Caco-2 (cell line): ENCODE data around the gene IMPDH2. TPM values are rescaled to one million over a fixed set of nuclear protein-coding genes. Genes with fewer than 3 reads are reported as not detected.

Experiments
- BruUV-seq: library from RNA; stranded (reverse); fragments of 400-500 nt; replicated peaks from 2 replicates; lab custom pipeline; 2021; lab: Mats Ljungman, UMichigan
- CTCF ChIA-PET: fragments of 300-600 bp; sonication (Branson Sonifier 250); formaldehyde crosslinking; loops from one replicate; lab custom pipeline; 2022; ENCODE audit warnings: antibody characterized with exemption; lab: Charles Lee
- POLR2A ChIA-PET: fragments of 300-600 bp; sonication (Branson Sonifier 250); formaldehyde crosslinking; loops from one replicate; lab custom pipeline; 2022; ENCODE audit warnings: antibody characterized with exemption; lab: Charles Lee
- DNase-seq, 2 experiments: peaks; one replicate each; pipeline versions ENCODE4 v3.0.0 to v3.0.0-alpha.2; 2020 to 2022
- H3K27me3 ChIP-seq: replicated peaks from 2 replicates; pipeline ENCODE4 v1.6.0; 2011; ENCODE audit warnings: low read length; ENCODE audit not compliant: control insufficient read depth, insufficient read depth
- H3K36me3 ChIP-seq: 2 replicates; pipeline ENCODE4 v1.5.1; 2011; ENCODE audit warnings: low read length; ENCODE audit not compliant: control insufficient read depth, insufficient read depth
- H3K4me1 ChIP-seq: fragments of 250-450 bp; sonication (Bioruptor Pico); 2 replicates; pipeline ENCODE4 v1.5.1; 2020; ENCODE audit warnings: mild to moderate bottlenecking
- H3K4me3 ChIP-seq: 2 replicates; pipeline ENCODE4 v1.5.1; 2011; ENCODE audit warnings: low read depth, mild to moderate bottlenecking, control low read depth, low read length
- H3K9me3 ChIP-seq: fragments of 250-450 bp; sonication (Bioruptor Pico); 2 replicates; pipeline ENCODE4 v1.5.1; 2020; ENCODE audit warnings: mild to moderate bottlenecking, moderate library complexity
- H3K27ac Mint-ChIP-seq: one replicate; pipeline ENCODE4 v1.8.0; 2022; ENCODE audit warnings: mixed read lengths; ENCODE audit not compliant: unreplicated experiment
- H3K27me3 Mint-ChIP-seq: one replicate; pipeline ENCODE4 v1.8.0; 2022; ENCODE audit warnings: mixed read lengths; ENCODE audit not compliant: insufficient read depth, unreplicated experiment
- H3K36me3 Mint-ChIP-seq: one replicate; pipeline ENCODE4 v1.8.0; 2022; ENCODE audit warnings: mild to moderate bottlenecking, mixed read lengths; ENCODE audit not compliant: insufficient read depth, unreplicated experiment
- H3K4me1 Mint-ChIP-seq: one replicate; pipeline ENCODE4 v1.8.0; 2022; ENCODE audit warnings: low read depth, mixed read lengths; ENCODE audit not compliant: unreplicated experiment
- H3K4me3 Mint-ChIP-seq: one replicate; pipeline ENCODE4 v1.8.0; 2022; ENCODE audit warnings: mild to moderate bottlenecking, moderate library complexity, mixed read lengths; ENCODE audit not compliant: unreplicated experiment
- H3K9me3 Mint-ChIP-seq: one replicate; pipeline ENCODE4 v1.8.0; 2022; ENCODE audit warnings: mixed read lengths; ENCODE audit not compliant: unreplicated experiment
- CTCF ChIP-seq, 2 experiments: fragments of 200-600 bp in 1 of 2; IDR thresholded peaks; 1 replicate in 1 of 2; 2 replicates in 1 of 2; pipeline versions ENCODE4 v1.5.1 to v1.8.0; 2011 to 2022; ENCODE audit warnings: antibody characterized with exemption in 1 of 2, control low read depth in 1 of 2, inconsistent platforms in 1 of 2, low read depth in 1 of 2, low read length in 1 of 2, mild to moderate bottlenecking in 1 of 2, moderate library complexity in 1 of 2; ENCODE audit not compliant: insufficient read depth in 1 of 2, severe bottlenecking in 1 of 2, unreplicated experiment in 1 of 2
- intact Hi-C: fragments of 100-400 bp; cut with micrococcal nuclease; formaldehyde crosslinking; loops from one replicate; pipeline ENCODE4 v1.10.0; 2022; ENCODE audit not compliant: unreplicated experiment
- total RNA-seq: library from RNA; stranded (reverse); gene quantifications from 2 replicates; pipeline ENCODE4 v1.2.3, GENCODE V29; 2022

The IMPDH2 gene
- total RNA-seq, 1 experiment from 2014 or later, result 233 TPM

GRCh38 chr3:49021213-49021812, 7.9 kb downstream of the IMPDH2 start:
- intact Hi-C loops, result loop anchor here (1.0 to 10.0 kb wide), 3 partner anchors 8 to 133 kb away; partner anchors contain the start of genes IMPDH2 and QRICH1
- POLR2A ChIA-PET, result interaction anchor here (0.5 to 4.4 kb wide), 11 partner anchors 8 to 373 kb away, joined by 3 to 92 read pairs (median 3); partner anchors contain the start of genes CELSR3, LAMB2, QRICH1 and WDR6

DNA sequence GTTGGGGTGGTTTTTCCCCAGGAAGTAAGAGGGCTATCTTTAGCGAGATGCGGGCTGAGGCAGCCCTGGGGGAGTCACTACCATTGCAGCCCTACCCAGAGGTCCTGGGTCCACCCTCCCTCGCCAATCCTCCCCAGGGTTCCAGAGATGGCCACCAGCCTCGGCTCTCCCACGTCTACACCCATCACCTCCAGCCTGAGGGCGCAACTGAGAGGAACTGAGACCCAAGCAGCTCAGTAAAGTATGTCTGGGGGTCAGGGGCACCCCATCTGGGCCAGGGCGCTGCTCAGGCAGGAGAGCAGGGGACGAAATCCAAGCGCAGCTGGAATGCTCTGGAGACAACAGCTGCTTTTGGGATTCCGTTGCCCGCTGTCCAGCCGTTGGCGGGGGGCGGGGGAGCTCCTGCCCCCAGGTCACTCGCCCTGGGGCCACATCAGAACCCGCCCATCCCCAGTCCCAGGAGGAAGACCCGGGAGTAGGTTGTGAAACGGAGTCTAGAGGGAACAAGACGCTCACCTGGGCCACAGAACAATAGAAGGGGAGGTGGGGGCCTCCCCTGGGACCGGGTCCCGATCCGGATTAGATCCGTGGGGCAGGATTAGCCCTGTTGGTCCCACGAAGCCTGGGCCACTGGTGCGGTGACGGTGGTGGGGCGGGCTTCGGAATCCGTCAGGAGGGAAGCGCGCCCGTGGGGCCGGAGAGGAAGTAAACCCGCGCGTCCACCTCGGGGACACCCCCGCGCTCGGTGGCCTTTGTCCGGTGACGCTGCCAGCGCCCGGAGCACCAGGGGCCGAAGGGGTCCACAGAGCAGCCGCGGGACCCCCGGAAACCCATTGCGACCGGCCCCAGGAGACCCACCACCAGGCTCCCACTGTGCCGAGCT, 8.6 kb downstream of the IMPDH2 start:
- peaks cover 80% of the 10 kb centered on the region for H3K36me3 Mint-ChIP-seq

More at GRCh38 chr3:49021213-49021812, 7.9 kb downstream of the IMPDH2 start:
- CTCF ChIA-PET, result interaction anchor here (1.1 to 2.2 kb wide), 7 partner anchors 10 to 111 kb away, joined by 3 to 20 read pairs (median 6); partner anchors contain the start of genes LAMB2, P4HTM, QRICH1 and WDR6
- H3K9me3 ChIP-seq, result no peaks in the 10 kb centered on the region
- H3K27me3 ChIP-seq, result no peaks in the 10 kb centered on the region
- Mint-ChIP-seq H3K4me1 (peaks cover 6% of the 10 kb centered on the region), H3K36me3 (peaks cover 79% of the 10 kb centered on the region), H3K27ac (peak overlapping the region; percentile 97), H3K4me3 (peak overlapping the region; percentile 88), H3K9me3 (no peaks in the 10 kb centered on the region), H3K27me3 (no peaks in the 10 kb centered on the region)
- no peak for TF ChIP-seq CTCF (IDR thresholded peaks at IDR 0.05; ENCODE audit: insufficient read depth in 1 of 2, low read depth in 1 of 2, low read length in 1 of 2, severe bottlenecking in 1 of 2, unreplicated experiment in 1 of 2)
- H3K4me3 ChIP-seq, result peak overlapping the region; percentile 85
- BruUV-seq, result no TSS peak
- H3K36me3 ChIP-seq, result peaks cover 7% of the 10 kb centered on the region
- peak; percentile 98 to 99 for DNase-seq
- H3K4me1 ChIP-seq, result peaks cover 3% of the 10 kb centered on the region; the same call in 1 of the 2 replicates

More for the DNA sequence above, 8.6 kb downstream of the IMPDH2 start:
- Mint-ChIP-seq H3K4me1 (peaks cover 6% of the 10 kb centered on the region), H3K4me3 (peak overlapping the region; percentile 88), H3K9me3 (no peaks in the 10 kb centered on the region), H3K27ac (peak overlapping the region; percentile 97), H3K27me3 (no peaks in the 10 kb centered on the region)
- intact Hi-C loops, result loop anchor here (1.0 to 10.0 kb wide), 3 partner anchors 9 to 134 kb away; partner anchors contain the start of genes IMPDH2 and QRICH1
- TF ChIP-seq CTCF (IDR thresholded peaks at IDR 0.05; ENCODE audit: insufficient read depth in 1 of 2, low read depth in 1 of 2, low read length in 1 of 2, severe bottlenecking in 1 of 2, unreplicated experiment in 1 of 2), result no peak
- POLR2A ChIA-PET, result interaction anchor here (0.5 to 4.4 kb wide), 7 partner anchors 9 to 374 kb away, joined by 3 to 92 read pairs (median 3); partner anchors contain the start of genes IMPDH2, LAMB2, QRICH1 and WDR6
- no peaks in the 10 kb centered on the region for H3K27me3 ChIP-seq
- H3K36me3 ChIP-seq, result peaks cover 7% of the 10 kb centered on the region; the same call in 1 of the 2 replicates
- peaks cover 3% of the 10 kb centered on the region; the same call in 1 of the 2 replicates for H3K4me1 ChIP-seq
- peak overlapping the region; percentile 85 for H3K4me3 ChIP-seq
- CTCF ChIA-PET, result interaction anchor here (0.5 to 2.0 kb wide), 5 partner anchors 9 to 112 kb away, joined by 3 to 6 read pairs (median 3); partner anchors contain the start of gene LAMB2
- peak; percentile 51 to 63 for DNase-seq
- TSS peak; percentile 72 for BruUV-seq
- H3K9me3 ChIP-seq, result no peaks in the 10 kb centered on the region
